GM19455 (cell line): ENCODE data around the gene FBN1.

Source experiments
- ATAC-seq: cut with Tn5 transposase; IDR thresholded peaks from one replicate; pipeline ENCODE4 v1.9.1; 2021; ENCODE audit not compliant: unreplicated experiment

Gene FBN1

DNA sequence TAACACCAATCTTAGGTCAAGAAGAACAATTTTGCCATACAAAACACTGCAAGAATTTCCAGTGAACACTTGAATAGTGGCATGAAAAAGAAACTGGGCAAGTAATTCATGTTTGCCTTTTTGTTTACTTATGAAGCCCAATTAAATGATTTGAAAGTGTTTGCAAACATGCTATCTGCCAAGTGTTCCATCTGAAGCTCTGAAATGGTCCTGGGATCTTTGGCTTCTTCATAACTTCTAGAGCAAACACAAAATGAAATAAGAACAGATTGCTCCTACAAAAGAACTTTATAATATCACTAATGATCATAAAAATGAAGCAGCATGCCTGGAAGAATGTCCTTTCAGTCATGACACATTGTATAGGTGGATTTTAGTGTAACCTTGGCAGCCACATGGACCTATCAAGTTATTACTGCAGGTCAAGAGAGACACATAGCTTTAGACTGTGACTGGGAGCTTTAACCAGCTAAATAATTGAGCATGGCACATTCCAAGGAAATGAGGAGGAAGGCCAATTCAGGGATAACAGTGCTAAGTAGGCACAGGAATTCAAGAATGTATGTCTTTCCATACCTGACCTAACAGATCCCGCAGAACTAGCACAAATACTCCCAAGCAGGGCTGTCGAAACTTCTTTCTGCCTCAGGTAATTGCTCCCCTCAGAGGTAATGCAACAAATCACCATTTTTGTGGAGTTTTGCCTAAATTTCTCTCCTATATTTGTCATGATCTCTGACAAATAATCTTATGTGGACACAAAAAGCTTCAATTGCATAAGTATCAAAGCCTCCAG lies 169.7 kb downstream of the FBN1 start:
- ATAC-seq: no peak

DNA sequence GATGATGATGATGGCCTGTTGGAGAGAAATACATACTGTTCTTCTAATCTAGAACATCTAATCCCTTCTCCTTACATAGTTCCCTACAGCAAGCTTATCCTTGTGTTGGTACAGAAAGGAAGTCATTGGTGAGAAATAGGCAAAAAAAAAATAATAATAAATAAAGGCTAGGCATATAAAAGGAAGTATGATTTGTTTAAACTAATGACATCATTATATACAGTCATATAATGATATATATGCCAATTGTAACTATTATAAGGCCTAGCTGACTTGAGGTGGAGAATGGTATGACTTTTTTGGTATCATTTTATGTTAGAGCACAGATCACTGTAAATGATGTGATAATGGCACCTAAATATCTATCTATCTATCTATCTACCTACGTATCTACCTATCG lies 171.8 kb downstream of the FBN1 start:
- no peak for ATAC-seq

DNA sequence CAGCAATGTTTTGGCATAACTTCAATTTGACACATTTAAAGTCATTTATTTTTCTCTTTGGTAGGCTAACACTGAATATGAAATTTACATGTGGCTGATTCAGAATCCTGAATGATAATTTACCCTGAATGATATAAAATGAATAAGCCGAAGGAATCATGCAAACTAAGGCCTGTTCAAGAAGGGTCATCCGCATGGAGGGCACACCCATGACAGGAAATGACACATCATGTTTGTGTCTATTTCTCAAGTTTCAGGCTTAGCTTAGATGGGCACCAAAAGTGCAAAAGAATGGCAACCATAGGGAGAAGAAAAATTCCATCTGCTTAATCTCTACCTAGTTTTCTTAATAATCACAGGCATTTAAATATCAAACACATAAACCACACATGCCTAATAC lies 172.8 kb downstream of the FBN1 start:
- ATAC-seq: no peak

DNA sequence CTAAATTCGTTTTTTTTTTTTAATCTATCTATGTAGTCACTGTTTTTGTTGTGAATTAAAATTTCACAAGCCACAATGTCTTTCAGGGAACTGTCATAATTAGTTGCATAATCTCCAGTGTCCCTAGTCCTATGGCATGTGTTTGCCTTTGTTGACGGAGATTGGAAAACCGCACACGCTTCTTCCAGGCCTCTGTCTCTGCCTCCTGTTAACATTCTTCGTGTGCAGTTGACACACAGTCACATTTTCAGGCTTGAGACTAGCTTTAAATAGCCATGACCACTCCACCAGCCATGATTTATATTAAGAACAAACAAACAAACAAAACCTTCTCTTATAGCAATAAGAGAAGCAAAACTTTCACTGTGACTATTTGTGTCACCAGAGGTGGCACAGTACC lies 174.4 kb downstream of the FBN1 start:
- ATAC-seq: no peak

DNA sequence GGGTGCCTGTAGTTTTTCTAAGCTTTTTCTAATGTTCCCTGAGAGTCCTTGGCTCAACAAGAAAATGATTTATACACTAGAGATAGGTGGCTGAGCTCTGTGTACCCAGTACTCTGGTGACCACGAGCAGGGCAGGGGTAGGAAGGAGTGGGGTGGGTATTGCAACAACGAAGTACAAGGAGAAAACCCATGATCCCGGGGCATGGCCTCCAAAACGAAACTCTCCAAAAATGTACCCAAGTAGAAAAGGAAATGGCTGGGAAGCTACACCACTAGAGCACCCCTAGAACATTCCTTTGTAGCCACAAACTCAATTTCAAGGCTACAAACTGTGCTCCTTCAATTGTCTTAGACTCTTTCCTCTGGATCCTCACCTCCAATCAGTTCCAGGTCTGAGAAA lies 175.4 kb downstream of the FBN1 start:
- ATAC-seq: no peak

DNA sequence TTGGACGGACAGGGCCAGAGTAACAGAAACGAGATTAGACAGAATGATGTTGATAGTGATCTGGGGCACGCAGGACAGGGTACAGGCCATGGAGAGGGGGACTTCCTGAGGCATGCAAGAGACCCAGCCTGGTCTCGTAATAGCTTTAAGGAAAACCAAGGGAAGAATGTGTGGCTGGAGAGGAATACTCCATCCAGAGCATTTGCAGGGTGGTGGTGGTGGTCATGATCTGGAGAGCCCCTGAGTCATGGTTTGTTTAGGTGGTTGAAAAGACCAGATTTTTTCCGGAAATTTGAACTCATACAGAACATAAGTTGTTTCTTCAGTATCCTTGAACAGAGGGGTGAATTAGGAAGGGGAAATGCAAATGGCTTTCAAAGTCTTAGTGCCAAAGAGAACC lies 175.8 kb downstream of the FBN1 start:
- ATAC-seq: no peak

DNA sequence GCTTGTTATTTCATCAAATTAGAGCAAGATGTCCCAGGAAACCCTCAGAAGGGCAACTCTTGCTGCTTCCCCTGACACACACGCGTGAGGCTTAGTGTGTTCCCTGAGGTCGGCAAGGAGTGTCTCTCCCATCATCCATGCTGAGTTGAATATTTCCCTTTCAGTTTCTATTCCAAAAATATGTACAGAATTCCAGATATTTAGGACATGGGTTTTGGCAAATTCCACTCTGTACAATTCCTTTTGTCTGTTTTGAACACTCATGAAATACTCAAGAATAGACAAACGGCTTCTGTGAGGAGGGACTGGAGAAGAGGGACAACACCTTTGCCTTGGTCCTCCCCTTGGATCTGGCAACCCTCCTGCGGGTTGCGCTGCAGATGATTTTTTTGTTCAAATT lies 176.2 kb downstream of the FBN1 start:
- no peak for ATAC-seq

DNA sequence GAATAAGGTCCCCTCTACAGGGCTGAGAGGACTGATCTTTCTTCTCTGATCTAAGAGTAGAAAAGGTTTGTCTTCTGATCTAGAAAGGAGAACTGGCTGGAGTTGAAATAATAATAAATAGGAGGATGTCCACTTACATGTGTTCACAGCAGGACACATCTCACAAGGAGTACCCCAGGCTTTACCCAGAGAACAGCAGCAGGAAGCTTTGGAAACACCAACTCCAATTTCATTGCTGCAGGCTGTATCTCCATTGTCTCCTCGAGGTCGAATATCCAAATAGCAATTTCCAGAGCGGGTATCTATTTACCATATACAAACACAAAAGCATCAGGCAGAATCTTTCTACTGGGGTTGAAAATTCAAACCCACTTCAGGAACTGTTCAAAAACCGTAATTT lies 177.7 kb downstream of the FBN1 start:
- no peak for ATAC-seq

DNA sequence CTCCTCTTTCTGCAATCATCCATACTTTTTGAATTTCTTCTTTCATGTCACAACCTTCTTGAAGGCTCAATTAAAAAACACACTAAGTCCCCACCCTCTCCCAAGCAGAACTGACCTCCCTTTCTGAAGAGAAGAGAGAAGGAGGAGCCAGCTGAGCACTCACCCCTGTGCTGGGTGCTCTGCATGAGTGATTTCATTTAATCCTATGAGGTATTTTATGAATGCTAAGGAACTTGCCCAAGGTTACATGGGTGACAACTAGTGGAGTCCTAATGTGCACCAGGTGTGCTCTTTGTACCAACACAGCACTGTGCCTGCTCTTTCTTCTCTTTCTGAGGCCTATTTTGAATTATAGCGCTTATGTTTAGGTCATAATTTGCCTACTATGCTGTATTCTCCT lies 178.7 kb downstream of the FBN1 start:
- ATAC-seq: no peak

DNA sequence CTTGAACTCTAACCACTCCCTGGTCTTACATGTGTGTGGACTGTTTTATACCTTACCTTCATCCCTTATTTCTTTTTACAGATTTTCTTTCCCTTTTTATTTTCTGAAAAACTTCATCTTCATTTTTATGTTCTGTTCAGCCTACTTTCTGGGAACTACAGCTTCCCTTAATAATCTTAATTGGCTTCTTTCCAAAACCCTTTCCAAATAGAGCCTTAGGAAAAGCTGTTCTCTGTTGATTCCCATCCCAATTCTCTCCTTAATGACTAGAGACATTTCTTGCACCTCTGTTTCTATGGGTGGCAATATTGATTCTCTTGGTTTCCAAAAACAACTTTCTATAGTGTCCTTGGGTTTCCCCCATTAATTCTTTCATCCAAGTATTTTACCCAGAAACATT lies 179.4 kb downstream of the FBN1 start:
- ATAC-seq: no peak

DNA sequence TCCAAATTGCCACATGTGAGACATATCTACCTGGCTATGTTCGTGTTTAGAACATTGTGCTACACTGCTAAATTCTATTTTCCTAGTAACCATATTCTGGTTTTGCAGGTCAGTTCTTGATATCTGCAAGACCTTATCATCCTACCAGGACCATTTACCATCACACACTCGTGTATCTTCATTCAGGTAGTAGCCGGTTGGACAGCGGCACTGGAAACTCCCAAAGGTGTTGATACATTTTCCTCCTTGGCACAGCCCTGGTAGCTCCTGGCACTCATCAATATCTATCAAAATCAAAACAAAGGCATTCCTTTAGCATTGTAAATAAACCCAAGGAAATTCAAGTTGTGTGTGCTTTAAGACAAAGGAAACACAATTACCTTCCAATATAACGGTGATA lies 180.1 kb downstream of the FBN1 start:
- ATAC-seq: no peak

DNA sequence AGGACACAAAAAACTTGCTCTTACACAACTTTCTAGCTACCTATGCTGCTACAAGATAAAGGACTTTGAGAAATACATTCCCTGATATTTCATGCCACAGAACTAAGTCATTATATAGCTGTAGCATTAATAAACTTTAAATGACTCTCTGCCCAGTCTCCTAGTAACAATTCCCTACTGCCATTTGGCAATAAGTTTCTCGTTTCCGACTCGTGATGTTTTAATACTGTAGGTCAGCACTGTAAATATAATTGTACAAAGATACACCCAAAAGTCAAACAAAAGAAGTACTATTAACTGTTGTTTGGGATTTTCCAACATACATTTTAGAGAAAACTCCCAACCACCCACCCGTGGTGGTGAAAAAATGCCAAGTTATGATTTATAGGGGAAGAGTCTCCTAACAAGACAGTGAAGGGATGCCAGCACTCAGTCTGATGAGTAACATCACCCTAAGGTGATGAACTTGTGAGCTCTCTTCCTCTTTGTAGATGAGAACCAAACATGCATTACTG lies 182.1 kb downstream of the FBN1 start:
- ATAC-seq: no peak

DNA sequence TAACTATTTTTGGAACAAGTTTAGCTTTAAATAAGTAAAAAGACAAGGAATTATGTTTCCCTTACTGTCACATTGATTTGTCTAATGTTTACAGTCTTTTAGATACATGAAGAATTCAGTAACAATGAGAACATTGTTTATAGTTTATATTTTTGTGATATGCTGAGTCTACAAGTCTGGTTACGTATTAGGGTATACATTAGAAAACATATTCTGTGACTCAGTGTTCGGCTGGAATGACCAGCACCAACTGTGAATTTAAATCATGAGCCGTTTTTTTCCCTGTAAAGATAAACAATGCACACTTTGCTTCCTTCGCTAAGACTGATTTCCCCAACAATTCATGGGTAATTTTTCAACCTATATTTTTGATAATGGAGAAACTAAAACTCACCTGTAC lies 182.8 kb downstream of the FBN1 start:
- ATAC-seq: no peak

DNA sequence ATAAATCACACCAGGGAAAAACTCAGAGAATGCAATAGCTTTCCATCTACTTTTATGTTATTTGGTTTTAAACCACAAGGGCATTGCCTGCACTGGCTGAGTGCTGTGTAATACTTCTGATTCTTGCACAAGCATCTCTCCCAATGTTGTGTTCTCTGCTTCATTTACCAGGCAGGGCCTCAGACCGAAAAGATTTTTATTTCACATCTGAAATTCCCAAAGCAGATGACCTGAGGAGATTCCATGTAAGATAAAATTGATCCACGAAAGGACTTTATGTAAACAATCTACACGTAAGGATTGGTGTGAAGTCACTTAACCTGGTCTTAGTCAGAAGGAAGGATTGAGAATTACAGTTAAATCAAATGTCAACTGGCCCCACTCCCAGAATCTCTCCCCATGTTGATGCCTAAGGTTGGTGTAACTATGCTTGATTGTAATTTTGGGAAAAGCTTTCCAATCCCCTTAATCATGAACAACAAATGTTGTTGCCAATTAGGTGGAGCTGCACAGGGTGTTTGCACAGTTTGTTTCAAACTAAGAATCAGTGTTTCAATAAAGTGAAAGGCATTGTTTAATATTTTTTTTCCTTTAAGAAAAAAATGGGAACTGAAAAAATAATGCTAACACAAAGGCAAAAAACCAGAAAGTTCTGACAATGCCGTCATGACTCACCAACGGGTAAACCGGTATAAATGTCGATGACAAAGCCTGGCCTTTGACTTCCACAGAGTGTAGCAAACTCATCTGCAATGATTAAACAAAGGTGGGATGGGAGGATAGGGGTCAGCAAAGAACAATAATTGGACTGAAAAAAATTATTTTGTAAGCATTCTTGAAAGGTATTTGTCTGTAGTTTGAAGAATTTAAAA lies 185.7 kb downstream of the FBN1 start:
- ATAC-seq: no peak

DNA sequence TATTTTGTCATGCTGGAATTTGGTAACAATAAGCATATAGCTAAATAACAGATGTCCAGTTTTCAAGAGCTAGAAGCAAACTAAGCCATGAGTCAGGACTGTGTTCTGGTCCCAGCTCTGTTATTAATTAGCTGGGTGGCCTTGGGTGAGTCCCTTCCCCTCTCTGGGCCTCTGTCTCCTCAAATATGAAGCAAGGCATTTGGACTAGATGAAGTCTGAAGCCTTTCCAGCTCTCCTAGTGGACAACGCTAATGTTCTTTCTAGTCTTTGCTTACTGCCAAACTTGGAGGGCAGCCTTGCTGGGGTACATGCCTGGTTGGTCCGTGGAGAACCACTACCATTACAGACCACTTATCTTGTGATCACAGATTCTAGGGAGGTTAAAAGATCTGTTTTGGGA lies 186.6 kb downstream of the FBN1 start:
- no peak for ATAC-seq

DNA sequence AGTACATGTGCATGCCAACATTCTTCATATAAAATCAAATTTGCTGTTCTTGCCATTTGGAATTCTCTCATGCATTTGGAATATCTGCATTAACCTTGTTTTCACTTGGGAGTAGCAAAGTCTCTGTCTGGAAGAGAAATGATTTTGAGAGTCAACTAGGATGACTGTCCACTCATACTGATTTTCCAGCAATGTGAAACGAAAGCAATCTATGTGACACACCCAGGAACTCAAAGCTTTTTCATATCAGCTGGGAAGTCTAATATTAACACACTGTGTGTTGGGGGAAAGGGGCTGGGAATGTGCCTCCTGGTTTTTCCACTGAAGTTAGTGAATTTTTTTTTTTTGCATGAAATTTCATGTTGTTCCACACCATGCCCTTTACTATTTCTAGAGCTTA lies 189.4 kb downstream of the FBN1 start:
- no peak for ATAC-seq

DNA sequence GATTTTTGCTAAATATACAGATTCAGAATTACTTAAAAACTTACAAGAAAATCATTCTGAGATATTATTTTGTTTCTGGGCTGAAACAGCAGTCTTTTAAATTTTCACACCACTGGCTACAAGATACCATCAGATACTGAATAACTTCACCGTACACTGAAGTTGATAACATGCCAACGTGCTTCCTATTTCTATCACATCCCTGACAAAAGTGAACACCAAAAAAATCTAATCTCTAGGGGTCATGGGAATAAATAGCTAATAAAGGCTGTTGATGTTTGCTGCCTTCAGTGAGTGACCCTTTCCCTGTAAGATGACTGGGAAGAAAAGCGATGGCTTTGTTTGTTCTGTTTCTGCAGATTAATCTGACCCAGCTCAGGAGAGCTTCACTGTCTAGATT lies 193.8 kb downstream of the FBN1 start:
- ATAC-seq: no peak

DNA sequence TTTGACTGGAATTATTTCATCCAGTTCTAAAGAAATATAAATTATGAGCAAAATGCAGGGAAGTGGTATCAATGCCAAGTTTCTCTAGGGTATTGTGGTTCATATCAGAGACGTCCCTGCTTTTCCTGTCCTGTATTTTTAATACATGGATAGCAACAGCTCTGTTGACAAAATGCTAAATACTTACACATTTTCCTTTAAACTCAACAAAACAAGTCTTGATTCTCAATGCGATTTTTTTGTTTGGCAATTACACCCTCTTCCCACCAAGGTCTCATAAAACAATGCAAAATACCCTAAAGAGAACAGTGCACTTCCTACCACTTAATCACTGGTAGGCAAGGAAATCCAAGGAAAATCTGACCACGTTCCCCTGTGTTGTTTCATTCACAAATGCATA lies 194.3 kb downstream of the FBN1 start:
- no peak for ATAC-seq

DNA sequence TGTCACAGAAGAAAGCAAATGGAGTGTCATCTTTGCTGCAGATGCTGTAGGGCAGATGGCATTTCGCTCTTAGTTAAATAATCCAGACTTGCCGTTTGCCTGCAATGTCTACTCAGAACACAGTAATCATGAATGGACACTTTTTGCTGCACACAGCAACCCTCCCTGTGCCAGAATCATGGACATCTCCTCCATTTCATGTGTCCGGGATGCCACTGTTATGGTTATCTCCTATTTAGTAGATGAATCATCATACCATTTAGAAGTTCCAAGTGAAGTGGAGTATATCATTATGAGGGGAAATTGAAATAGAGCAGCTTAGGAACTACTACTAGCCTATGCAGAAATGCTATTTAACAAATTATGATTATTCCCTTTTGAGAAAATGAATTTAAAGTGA lies 195.8 kb downstream of the FBN1 start:
- no peak for ATAC-seq

DNA sequence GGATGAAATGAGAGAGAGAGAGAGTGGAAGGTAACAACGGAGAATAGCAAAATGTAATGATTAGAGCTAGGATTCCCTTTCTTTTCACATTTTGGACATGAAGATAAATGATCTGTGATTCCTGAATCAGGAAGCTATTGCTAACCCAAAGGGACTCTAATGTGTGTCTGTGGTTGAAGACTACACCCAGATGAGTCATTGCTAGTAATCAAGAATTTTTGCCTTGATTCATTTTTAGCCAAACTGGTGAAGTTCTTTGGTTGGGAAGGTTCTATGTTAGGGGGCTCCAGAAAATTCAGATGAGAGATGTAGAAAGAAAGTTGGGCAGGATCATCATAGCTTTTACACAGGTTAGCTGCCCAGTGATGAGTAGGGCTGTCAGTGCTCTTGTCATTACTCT lies 197.9 kb downstream of the FBN1 start:
- ATAC-seq: no peak

DNA sequence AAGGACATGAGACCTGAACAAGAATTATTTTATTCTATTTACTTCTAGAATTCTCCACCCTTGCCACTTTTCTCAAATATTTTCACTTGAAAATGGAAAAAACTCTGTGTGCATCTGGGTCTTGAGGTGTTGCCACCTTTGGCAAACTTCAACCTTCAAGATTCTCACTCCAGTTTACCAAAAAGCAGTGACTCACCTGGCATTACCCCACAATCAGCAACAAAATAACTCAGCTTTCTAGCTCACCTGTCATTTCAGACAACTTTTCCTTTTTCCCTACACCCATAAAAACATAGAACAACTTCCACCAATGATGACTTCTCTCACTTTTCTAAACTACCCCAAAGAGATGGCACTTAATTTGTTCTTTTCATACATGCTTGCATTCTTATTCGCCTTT lies 198.5 kb downstream of the FBN1 start:
- ATAC-seq: no peak

DNA sequence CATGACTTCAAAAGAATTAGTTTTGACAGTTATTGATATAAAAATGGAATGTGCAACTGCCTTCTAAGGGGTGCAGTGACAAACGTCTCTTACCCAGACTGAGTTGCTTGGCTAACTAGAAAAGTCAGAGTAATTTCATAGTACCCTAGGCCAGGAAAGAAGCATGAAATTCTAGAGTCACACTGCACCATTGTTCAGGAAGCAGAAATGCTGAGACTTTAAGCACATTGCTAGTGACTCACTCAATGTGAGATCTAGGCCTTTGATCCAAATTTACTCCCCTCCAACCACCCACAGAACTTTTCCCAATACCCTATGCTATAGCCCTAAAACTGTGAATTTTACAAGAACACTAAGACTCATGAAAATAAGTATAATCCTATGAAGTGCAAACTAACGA lies 203.5 kb downstream of the FBN1 start:
- ATAC-seq: no peak
